Measurements from ENCODE around the gene LRRFIP2. TPM values are rescaled to one million over a fixed set of nuclear protein-coding genes. Genes with fewer than 3 reads are reported as not detected.

The LRRFIP2 gene
- total RNA-seq, 1 experiment from 2014 or later, result 93.9 TPM

- DNase-seq (ENCODE audit: low spot score), result no peak
Measured at GRCh38 chr3:37115446-37115845, 58.9 kb downstream of the LRRFIP2 start.

GRCh38 chr3:37114251-37115145, 59.9 kb downstream of the LRRFIP2 start:
- DNase-seq (ENCODE audit: low spot score), result peak; percentile 58

GRCh38 chr3:37112987-37113386, 61.4 kb downstream of the LRRFIP2 start:
- DNase-seq (ENCODE audit: low spot score), result no peak

- DNase-seq (ENCODE audit: low spot score), result no peak
Measured at GRCh38 chr3:37111199-37111598, 63.2 kb downstream of the LRRFIP2 start.

GRCh38 chr3:37107846-37108245, 66.5 kb downstream of the LRRFIP2 start:
- DNase-seq (ENCODE audit: low spot score), result no peak

- no peak for DNase-seq (ENCODE audit: low spot score)
Measured at GRCh38 chr3:37103103-37103808, 71.1 kb downstream of the LRRFIP2 start.

GRCh38 chr3:37100411-37100810, 74.0 kb downstream of the LRRFIP2 start:
- DNase-seq (ENCODE audit: low spot score), result no peak

GRCh38 chr3:37099469-37099868, 74.9 kb downstream of the LRRFIP2 start:
- DNase-seq (ENCODE audit: low spot score), result no peak

GRCh38 chr3:37098884-37099283, 75.5 kb downstream of the LRRFIP2 start:
- DNase-seq (ENCODE audit: low spot score), result no peak

GRCh38 chr3:37097776-37098175, 76.6 kb downstream of the LRRFIP2 start:
- no peak for DNase-seq (ENCODE audit: low spot score)

- no peak for DNase-seq (ENCODE audit: low spot score)
Measured at GRCh38 chr3:37096975-37097374, 77.4 kb downstream of the LRRFIP2 start.

GRCh38 chr3:37096288-37096687, 78.1 kb downstream of the LRRFIP2 start:
- DNase-seq (ENCODE audit: low spot score), result peak; percentile 64

- DNase-seq (ENCODE audit: low spot score), result no peak
Measured at GRCh38 chr3:37094636-37095035, 79.7 kb downstream of the LRRFIP2 start.

GRCh38 chr3:37093481-37093880, 80.9 kb downstream of the LRRFIP2 start:
- no peak for DNase-seq (ENCODE audit: low spot score)

- DNase-seq (ENCODE audit: low spot score), result no peak
Measured at GRCh38 chr3:37092484-37092883, 81.9 kb downstream of the LRRFIP2 start.

GRCh38 chr3:37087870-37088269, 86.5 kb downstream of the LRRFIP2 start:
- DNase-seq (ENCODE audit: low spot score), result no peak

GRCh38 chr3:37086918-37087317, 87.5 kb downstream of the LRRFIP2 start:
- DNase-seq (ENCODE audit: low spot score), result peak; percentile 38

GRCh38 chr3:37082317-37082716, 92.1 kb downstream of the LRRFIP2 start:
- DNase-seq (ENCODE audit: low spot score), result no peak

GRCh38 chr3:37075955-37076354, 98.4 kb downstream of the LRRFIP2 start:
- DNase-seq (ENCODE audit: low spot score), result no peak

GRCh38 chr3:37074178-37074577, 100.2 kb downstream of the LRRFIP2 start:
- DNase-seq (ENCODE audit: low spot score), result peak; percentile 64

GRCh38 chr3:37072892-37073291, 101.5 kb downstream of the LRRFIP2 start:
- DNase-seq (ENCODE audit: low spot score), result peak; percentile 39

GRCh38 chr3:37071921-37072320, 102.5 kb downstream of the LRRFIP2 start:
- no peak for DNase-seq (ENCODE audit: low spot score)

GRCh38 chr3:37068031-37068430, 106.4 kb downstream of the LRRFIP2 start:
- no peak for DNase-seq (ENCODE audit: low spot score)

All from A172 (cell line).